Measurements from ENCODE around the gene CIDEA.

GRCh38 chr18:12305211-12305610 lies 51.0 kb downstream of the CIDEA start:
- TF ChIP-seq, protein P1, sequence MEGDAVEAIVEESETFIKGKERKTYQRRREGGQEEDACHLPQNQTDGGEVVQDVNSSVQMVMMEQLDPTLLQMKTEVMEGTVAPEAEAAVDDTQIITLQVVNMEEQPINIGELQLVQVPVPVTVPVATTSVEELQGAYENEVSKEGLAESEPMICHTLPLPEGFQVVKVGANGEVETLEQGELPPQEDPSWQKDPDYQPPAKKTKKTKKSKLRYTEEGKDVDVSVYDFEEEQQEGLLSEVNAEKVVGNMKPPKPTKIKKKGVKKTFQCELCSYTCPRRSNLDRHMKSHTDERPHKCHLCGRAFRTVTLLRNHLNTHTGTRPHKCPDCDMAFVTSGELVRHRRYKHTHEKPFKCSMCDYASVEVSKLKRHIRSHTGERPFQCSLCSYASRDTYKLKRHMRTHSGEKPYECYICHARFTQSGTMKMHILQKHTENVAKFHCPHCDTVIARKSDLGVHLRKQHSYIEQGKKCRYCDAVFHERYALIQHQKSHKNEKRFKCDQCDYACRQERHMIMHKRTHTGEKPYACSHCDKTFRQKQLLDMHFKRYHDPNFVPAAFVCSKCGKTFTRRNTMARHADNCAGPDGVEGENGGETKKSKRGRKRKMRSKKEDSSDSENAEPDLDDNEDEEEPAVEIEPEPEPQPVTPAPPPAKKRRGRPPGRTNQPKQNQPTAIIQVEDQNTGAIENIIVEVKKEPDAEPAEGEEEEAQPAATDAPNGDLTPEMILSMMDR (IDR thresholded peaks at IDR 0.05) = no peak
- TF ChIP-seq POLR2A (IDR thresholded peaks at IDR 0.05) = no peak

Data from body of pancreas (tissue), 4 donors.